GM18507 (cell line): ENCODE measurements around the gene PES1.
"Not testable (repeated sequence)": the region's sequence is repeated elsewhere in the genome, so short reads cannot be mapped to it uniquely, and the experiment has no call there.

ENCODE experiments used
- DNase-seq: peaks from one replicate; pipeline ENCODE4 v3.0.0; 2011; ENCODE audit warnings: low read depth; ENCODE audit not compliant: insufficient read length; ENCODE audit errors: extremely low spot score
- FAIRE-seq: peaks from 2 replicates; lab custom pipeline; 2011; peaks lifted over from hg19 to GRCh38; lab: Jason Lieb, UNC

The PES1 gene

DNA sequence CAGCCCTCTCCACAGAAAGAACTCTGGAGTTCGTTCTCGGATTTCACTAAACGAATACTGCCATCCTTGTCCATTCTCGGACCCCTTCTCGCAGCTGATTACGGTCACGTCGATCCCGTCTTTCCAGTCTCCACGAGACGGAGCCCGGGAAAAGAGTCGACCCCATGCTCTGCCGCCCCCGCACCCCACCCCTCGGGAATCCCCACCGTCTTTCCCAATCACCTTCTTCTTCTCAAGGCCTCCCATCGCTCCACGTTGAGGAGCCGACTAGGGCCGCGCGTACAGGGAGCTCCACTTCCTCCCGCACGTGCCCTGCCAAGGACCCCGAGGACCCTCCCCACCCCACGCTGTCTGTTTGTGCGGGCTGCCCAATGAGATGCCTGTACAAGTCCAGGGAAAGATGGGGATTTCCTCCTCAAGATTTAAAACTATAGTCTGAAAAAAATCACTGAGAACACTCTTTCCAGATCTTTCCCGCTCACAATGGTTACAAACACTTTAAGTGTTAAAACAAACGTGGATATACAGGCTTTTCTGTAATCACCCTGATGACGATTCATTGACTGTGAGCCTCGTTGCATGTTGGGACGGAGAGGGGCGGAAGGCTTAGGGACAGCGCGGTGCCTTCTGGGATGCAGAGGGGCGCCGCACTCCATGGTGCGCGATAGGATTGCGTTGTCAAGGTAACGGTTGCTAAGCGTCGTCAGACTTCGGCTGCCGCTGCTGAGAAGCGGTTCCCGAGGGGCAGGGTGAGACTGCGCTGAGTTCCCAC lies at the start of gene PES1:
PES1 (minus strand) TSS at position 323 of the 772 bp plus-strand sequence; CDS start at position 246, 77 bp downstream.
- FAIRE-seq: peak; percentile 100
- DNase-seq: peak; percentile 96

DNA sequence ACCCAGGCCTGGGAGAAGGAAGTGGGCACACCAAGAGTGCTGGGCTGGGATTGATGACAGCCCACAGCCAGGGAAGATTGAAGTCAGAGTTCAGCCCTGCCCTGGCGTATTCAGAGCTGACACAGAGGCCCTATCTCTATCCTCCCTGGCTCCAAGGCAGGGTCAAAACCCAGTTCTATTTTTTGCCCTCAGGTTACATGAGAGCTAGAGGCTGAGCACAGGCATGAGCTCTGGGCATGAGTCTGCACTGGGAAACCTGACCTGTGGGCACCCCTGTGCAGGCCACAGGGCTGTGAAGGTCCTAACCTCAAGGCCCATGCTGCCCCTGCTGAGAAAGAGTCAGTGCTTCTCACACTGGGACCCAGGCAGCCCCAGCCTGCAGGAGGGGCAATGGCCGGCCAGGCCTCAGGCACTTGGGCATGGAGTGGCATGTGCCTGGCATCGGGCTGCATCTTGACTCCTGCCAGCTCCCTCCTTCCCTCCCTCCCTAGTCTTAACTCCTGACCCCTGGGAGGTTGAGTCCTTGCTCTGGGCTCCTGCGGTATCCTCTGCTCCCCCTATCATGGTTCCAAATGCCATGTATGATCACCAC lies 49.2 kb upstream of the PES1 start:
- DNase-seq (no peak), FAIRE-seq (no peak)

DNA sequence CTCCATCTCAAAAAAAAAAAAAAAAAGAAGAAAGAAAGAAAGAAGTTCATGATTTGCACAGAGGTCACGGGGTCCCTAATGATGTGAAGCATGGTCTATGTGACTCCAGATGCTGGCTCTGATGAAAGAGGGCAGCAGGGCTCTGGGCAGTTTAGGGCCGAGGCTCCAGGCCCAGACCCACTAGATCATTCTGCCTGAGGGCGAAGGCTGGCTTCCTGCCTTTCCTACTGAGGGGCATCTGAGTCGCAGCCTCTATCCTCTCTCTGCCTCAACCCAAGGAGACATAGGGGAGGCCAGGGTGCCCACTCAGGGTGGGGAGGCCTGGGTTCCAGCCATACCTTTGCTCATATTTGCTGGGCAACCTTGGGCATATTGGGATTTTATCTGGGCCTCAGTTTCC lies 48.7 kb upstream of the PES1 start:
- DNase-seq: no peak
- FAIRE-seq: no peak

DNA sequence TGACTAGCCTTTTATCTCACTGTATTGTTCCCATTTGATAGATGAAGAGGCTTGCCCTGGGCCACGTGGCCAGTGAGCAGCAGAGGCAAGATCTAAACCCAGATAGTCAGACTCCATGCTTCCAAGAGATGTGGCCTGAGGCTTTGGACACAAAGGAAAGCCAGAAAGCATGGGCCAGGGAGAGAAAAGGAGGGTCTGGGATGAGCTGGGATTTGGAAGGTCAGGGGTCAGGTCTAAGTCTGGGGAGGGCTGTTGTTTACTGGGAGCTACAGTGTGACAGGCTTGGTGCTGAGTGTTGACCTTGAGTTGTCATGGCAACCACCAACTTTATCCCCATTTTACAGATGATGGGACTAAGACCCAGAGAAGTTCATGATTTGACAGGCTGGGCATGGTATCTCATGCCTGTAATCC lies 46.0 kb upstream of the PES1 start:
- no peak for DNase-seq
- FAIRE-seq: no peak

DNA sequence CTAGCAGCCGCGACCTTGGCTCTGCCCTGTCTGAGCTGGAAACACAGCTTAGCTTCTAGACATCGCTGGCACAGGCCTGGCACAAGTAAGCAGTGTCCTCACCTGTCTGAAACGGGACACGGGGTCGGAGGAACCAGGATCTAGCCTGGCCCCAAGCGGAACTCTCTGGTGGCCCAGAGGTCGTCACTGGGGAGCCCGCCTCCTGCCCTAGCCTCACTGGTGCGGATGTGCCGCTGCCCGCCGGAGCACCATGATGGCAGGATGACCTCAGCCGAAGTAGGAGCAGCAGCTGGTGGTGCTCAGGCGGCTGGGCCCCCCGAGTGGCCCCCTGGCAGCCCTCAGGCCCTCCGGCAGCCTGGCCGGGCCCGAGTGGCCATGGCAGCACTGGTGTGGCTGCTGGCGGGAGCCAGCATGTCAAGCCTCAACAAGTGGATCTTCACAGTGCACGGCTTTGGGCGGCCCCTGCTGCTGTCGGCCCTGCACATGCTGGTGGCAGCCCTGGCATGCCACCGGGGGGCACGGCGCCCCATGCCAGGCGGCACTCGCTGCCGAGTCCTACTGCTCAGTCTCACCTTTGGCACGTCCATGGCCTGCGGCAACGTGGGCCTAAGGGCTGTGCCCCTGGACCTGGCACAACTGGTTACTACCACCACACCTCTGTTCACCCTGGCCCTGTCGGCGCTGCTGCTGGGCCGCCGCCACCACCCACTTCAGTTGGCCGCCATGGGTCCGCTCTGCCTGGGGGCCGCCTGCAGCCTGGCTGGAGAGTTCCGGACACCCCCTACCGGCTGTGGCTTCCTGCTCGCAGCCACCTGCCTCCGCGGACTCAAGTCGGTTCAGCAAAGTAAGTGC lies 44.7 kb upstream of the PES1 start:
- no peak for DNase-seq

DNA sequence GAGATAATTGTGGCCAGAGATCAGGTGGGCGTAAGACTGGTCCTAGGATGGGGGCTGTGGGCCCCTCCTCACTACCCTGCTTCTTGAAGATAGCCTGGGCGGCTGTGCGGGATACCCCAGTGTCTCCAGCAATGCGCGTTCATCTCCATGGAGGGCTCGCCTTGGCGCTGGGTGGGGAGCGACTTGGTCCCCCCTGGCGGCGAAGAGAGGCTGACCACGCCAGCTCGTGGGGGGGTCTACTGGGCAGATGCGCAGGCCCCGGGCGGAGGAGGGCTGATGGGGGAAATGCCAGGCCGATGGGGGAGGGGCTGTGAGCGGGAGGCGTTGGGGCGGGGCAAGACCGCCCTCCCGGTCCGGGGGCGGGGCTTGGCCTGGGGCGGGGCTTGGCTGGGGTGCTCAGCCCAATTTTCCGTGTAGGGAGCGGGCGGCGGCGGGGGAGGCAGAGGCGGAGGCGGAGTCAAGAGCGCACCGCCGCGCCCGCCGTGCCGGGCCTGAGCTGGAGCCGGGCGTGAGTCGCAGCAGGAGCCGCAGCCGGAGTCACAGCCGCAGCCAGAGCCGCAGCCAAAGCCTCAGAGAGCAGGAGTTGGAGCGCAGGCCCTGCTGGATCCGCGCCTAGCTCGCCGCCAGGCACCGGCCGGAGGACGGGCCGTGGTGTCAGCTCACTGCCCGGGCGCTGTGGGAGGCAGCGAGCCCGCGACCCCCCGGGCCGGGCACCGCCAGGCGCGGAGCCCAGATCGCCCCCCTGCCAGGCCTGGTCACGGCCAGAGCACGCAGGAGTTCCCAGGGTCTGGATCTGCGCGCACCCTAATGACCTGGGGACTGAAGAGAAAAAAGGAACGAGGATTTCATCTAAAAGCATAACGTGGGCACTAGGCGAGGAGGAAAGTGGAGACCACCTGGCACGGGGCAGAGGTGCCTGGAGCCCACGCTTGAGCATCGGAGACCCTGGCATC lies 43.8 kb upstream of the PES1 start, which contains the start of gene SLC35E4:
SLC35E4 (plus strand) TSS at position 509 of the 953 bp plus-strand sequence. CDS start 670 bp downstream, outside the sequence.
- peak; percentile 45 for FAIRE-seq

More for the DNA sequence above, 44.7 kb upstream of the PES1 start:
- no peak for FAIRE-seq

DNA sequence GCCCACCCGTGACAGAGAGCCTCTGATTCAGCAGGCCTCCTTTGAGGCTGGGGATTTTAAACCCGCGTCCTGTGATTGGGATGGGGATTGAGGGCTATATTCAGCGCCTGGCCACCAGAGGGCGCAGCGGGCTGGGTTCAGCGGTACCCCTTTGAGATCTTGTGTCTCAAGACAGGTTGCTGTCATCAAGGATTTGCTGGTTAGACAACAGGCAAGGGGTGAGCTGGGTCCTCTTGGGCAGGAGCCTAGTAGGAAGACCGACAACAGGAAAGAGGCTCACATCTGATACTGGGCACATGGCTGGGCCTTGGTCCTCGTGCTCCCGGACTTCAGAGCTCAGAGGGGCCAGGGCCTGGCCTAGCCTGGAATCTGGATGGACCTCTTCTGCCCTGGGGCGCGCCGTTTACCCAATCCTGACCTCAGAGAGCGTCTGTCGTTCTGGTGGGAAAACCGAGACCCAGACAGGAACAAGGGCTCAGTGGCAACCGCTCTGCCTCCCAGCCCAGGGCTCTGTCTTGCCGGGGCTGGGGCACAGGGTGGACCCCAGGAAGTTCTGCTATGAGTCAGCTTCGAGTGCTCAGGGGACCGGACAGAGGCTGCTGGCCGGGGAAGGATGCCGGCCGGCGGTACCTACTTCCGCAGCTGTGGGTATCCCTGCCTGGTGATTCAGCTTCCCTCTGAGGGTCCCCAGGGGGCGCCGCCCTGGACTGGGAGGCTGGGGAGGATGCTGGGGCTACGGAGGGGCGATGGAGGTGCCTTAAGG lies 42.9 kb upstream of the PES1 start:
- FAIRE-seq (peak; percentile 94), DNase-seq (peak; percentile 88)

More for the DNA sequence above, 43.8 kb upstream of the PES1 start, which contains the start of gene SLC35E4:
- peak; percentile 87 for DNase-seq

DNA sequence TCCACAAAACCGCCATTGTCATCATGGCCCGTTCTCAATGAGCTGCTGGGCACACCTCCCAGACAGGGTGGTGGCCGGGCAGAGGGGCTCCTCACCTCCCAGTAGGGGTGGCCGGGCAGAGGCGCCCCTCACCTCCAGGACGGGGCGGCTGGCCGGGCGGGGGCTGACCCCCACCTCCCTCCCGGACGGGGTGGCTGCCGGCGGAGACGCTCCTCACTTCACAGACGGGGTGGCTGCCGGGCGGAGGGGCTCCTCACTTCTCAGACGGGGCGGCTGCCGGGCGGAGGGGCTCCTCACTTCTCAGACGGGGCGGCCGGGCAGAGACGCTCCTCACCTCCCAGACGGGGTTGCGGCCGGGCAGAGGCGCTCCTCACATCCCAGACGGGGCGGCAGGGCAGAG lies 39.8 kb upstream of the PES1 start:
- not testable (repeated sequence) for FAIRE-seq, DNase-seq

DNA sequence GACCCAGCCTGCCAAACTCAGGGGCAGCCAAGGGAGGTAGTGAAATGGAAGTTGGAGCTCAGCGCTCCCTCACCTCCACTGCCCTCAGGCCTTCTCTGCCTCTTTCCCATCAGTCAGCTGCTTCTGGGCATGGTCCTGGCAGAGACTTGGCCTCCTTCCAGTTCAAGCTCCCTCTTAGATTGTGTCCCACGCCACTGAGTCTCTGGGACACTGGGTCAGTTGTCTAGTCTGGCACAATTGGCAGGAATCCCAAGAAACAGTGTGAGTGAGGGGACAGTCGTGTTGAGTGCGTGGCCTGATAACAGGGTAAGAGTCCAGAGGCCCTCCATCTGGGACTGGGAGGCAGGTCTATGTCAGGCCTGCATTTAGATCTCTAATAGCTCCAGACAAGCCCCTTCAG lies 36.8 kb upstream of the PES1 start:
- no peak for FAIRE-seq
- no peak for DNase-seq

DNA sequence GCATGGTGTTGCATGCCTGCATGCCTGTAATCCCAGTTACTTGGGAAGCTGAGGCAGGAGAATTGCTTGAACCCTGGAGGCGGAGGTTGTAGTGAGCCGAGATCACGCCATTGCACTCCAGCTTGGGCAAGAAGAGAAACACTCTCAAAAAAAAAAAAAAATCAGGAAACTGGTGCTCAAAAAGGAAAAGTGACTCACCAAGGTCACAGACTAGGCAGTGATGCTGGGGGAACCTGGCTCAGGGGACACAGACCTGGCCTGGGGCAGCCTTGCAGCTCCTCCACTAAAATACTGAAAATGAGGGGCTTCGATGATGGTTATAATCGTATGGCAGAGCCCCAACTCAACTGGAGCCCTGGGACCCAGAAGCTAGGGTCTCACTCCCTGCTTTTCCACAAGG lies 35.8 kb upstream of the PES1 start:
- no peak for FAIRE-seq
- DNase-seq: no peak

DNA sequence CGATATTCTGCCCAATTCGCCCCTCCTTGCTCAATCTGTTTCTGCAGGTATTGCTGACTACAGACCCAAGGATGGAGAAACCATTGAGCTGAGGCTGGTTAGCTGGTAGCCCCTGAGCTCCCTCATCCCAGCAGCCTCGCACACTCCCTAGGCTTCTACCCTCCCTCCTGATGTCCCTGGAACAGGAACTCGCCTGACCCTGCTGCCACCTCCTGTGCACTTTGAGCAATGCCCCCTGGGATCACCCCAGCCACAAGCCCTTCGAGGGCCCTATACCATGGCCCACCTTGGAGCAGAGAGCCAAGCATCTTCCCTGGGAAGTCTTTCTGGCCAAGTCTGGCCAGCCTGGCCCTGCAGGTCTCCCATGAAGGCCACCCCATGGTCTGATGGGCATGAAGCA lies 34.7 kb upstream of the PES1 start:
- FAIRE-seq: no peak
- DNase-seq: no peak

DNA sequence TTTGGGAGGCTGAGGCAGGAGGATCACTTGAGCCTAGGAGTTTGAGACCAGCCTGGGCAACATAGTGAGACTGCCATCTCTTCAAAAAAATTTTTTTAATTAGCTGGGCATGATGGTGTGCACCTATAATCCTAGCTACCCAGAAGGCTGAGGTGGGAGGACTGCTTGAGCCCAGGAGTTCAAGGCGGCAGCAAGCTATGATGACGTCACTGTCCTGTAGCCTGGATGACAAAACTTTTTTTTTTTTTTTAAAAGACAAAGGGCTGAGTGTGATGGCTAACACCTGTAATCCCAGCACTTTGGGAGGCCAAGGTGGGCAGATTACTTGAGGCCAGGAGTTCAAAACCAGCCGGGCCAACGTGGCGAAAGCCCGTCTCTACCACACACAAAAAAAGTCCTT lies 28.2 kb upstream of the PES1 start:
- not testable (repeated sequence) for DNase-seq, FAIRE-seq

DNA sequence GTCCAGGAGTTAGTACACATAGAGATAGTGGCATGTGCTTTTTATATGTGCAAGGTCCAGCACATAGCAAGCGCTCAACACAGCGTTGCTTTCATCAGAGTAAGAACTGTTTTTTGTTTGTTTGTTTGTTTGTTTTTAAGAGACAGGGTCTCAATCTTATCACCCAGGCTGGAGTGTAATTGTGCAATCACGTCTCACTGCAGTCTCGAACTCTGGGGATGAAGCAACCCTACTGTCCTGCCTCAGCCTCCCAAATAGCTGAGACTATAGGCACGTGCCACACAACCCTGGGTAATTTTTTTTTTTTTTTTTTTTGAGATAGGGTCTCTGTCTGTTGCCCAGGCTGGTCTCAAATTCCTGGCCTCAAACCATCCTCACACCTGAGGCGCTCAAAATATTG lies 26.1 kb upstream of the PES1 start:
- DNase-seq (no peak), FAIRE-seq (no peak)

DNA sequence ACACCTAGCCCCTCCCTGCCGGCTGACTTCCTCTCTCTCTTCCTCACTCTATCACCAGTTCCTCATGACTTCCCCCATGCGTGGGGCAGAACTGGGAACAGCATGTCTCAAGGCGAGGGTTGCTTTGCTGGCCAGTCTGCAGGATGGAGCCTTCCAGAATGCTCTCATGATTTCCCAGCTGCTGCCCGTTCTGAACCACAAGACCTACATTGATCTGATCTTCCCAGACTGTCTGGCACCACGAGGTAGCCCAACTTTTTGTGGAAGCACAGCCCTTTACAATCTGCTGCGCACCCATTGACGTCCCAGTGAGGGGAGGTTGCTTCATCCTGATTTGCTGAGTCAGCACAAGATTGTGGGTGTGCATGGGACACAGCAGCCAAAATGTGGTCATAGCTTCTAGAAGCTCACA lies 23.8 kb upstream of the PES1 start:
- DNase-seq (no peak), FAIRE-seq (no peak)

DNA sequence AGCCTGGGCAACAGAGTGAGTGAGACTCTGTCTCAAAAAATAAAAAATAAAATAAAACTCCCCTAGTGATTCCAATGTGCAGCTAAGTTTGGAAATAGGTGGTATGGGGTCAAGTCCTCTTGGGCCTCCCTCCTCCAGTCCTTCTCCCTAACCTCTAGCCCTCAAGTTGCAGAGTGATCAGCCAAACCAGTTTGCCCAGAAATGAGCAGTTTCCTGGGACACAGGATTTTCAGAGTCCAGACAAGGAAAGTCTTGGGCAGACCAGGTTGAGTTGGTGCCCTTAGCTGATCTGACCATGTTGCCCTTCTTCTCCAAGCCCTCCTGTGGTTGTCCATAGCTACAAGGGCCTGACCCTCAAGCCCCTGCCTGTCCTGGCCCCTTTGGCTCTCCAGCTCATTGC lies 23.2 kb upstream of the PES1 start:
- FAIRE-seq (no peak), DNase-seq (no peak)

DNA sequence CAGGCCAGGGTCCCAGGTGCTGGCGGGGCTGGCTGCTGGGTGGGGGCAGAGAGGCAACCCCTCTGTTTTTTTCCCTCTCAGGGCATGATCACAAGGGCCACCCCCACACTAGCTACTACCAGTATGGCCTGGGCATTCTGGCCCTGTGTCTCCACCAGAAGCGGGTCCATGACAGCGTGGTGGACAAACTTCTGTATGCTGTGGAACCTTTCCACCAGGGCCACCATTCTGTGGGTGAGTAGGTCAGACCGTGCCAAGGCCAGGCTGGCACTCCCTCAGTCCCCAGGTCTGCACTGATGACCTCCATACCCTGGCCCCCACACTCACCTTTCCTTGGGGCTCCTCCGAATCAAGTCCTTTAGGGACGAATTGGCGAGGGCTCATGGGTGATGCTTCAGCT lies 22.6 kb upstream of the PES1 start:
- no peak for DNase-seq
- no peak for FAIRE-seq

DNA sequence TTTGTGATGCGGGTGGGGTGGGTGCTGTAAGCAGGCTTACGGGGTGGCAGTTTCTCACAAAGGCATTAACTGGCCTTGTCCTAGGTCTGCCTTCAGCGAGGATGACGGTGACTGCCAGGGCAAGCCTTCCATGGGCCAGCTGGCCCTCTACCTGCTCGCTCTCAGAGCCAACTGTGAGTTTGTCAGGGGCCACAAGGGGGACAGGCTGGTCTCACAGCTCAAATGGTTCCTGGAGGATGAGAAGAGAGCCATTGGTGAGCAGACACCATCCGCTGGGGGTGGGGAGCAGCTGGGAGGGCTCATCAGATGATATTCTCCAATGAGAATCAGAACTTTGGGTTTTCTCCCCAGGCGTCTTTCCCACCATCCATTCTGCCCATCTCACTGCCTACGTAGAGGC lies 21.1 kb upstream of the PES1 start:
- FAIRE-seq (no peak), DNase-seq (no peak)

DNA sequence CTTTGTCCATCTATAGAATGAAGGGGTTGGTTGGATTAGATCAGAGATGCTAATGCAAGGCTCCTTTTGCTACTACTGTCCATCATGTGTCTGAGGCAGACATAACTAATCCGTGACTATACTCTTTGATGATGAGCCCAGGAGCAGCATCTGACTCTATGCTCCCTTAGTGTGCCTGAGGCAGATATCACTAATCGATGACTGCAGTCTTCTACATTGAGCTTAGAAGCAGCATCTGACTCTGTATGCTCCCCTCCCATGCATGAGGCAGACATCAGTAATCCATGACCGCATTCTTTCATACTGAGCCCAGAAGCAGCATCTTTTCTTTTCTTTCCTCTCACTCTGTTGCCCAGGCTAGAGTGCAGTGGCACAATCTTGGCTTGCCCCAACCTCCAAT lies 19.5 kb upstream of the PES1 start:
- FAIRE-seq: no peak
- DNase-seq: no peak
